WTC11 (cell line): Measurements from ENCODE around the gene CDH19. TPM values are rescaled to one million over a fixed set of nuclear protein-coding genes. Genes with fewer than 3 reads are reported as not detected.
A peak's percentile ranks its signal among the peaks of the same experiment; 100 is the strongest.

ENCODE experiments used
- ATAC-seq: fragments of 200-7000 bp; cut with Tn5 transposase; 2 replicates; pipeline ENCODE4 v1.10.0; 2021; ENCODE audit warnings: mild to moderate bottlenecking, moderate library complexity
- CTCF ChIA-PET: fragments of 300-600 bp; sonication (Branson Sonifier 250); formaldehyde crosslinking; loops from one replicate; lab custom pipeline; 2021; ENCODE audit warnings: antibody characterized with exemption; lab: Charles Lee
- POLR2A ChIA-PET: fragments of 350-600 bp; sonication (Branson Sonifier 250); formaldehyde crosslinking; loops from one replicate; lab custom pipeline; 2021; ENCODE audit warnings: antibody characterized with exemption; lab: Charles Lee
- DNase-seq: peaks from one replicate; pipeline ENCODE4 v3.0.0; 2021; ENCODE audit warnings: low spot score
- H3K27ac Mint-ChIP-seq: 2 replicates; pipeline ENCODE4 v1.8.0; 2021; ENCODE audit warnings: mixed read lengths
- H3K27me3 Mint-ChIP-seq: 2 replicates; pipeline ENCODE4 v1.8.0; 2021; ENCODE audit warnings: low read depth, mild to moderate bottlenecking, moderate library complexity, mixed read lengths
- H3K36me3 Mint-ChIP-seq: 2 replicates; pipeline ENCODE4 v1.8.0; 2021; ENCODE audit warnings: mixed read lengths
- H3K4me1 Mint-ChIP-seq: 2 replicates; pipeline ENCODE4 v1.8.0; 2022; ENCODE audit warnings: mixed read lengths
- H3K4me3 Mint-ChIP-seq: 2 replicates; pipeline ENCODE4 v1.8.0; 2021; ENCODE audit warnings: mild to moderate bottlenecking, moderate library complexity, mixed read lengths
- H3K9me3 Mint-ChIP-seq: 2 replicates; pipeline ENCODE4 v1.8.0; 2021; ENCODE audit warnings: mixed read lengths
- ATF1 ChIP-seq: sonication (generic); formaldehyde crosslinking; IDR thresholded peaks from 2 replicates; pipeline ENCODE4 v1.8.1; 2023; ENCODE audit warnings: mild to moderate bottlenecking, moderate library complexity, missing genetic modification reagents
- ATF6 ChIP-seq: sonication (generic); formaldehyde crosslinking; IDR thresholded peaks from 2 replicates; pipeline ENCODE4 v1.8.1; 2023; ENCODE audit warnings: mild to moderate bottlenecking, missing genetic modification reagents
- CBFB ChIP-seq: sonication (generic); formaldehyde crosslinking; IDR thresholded peaks from 2 replicates; pipeline ENCODE4 v1.8.1; 2022; ENCODE audit warnings: mild to moderate bottlenecking, low read depth, missing genetic modification reagents
- CDX4 ChIP-seq: fragments of 250-450 bp; sonication (Bioruptor Pico); IDR thresholded peaks from 2 replicates; pipeline ENCODE4 v1.9.0; 2021; ENCODE audit warnings: moderate library complexity, mild to moderate bottlenecking, inconsistent platforms, borderline replicate concordance
- ELF4 ChIP-seq: sonication (generic); formaldehyde crosslinking; IDR thresholded peaks from 2 replicates; pipeline ENCODE4 v1.8.1; 2022; ENCODE audit warnings: low read depth, mild to moderate bottlenecking, moderate library complexity, missing genetic modification reagents
- ETV6 ChIP-seq: sonication (generic); formaldehyde crosslinking; IDR thresholded peaks from 2 replicates; pipeline ENCODE4 v1.8.1; 2022; ENCODE audit warnings: mild to moderate bottlenecking, missing genetic modification reagents
- FOXK1 ChIP-seq: sonication (generic); formaldehyde crosslinking; IDR thresholded peaks from 2 replicates; pipeline ENCODE4 v1.8.0; 2022; ENCODE audit warnings: mild to moderate bottlenecking, moderate library complexity, missing genetic modification reagents
- HMGA2 ChIP-seq: fragments of 250-450 bp; sonication (Bioruptor Pico); IDR thresholded peaks from 2 replicates; pipeline ENCODE4 v1.4.0; 2021; ENCODE audit warnings: mild to moderate bottlenecking, moderate library complexity
- HMGXB4 ChIP-seq: sonication (generic); formaldehyde crosslinking; IDR thresholded peaks from 2 replicates; pipeline ENCODE4 v1.8.1; 2023; ENCODE audit warnings: mild to moderate bottlenecking, moderate library complexity, missing genetic modification reagents
- IRF1 ChIP-seq: sonication (generic); formaldehyde crosslinking; IDR thresholded peaks from 2 replicates; pipeline ENCODE4 v1.8.0; 2023; ENCODE audit warnings: missing genetic modification reagents
- JAZF1 ChIP-seq: fragments of 250-450 bp; sonication (Bioruptor Pico); IDR thresholded peaks from 2 replicates; pipeline ENCODE4 v1.9.0; 2021; ENCODE audit warnings: moderate library complexity, mild to moderate bottlenecking, inconsistent platforms
- JUN ChIP-seq: sonication (generic); formaldehyde crosslinking; IDR thresholded peaks from 2 replicates; pipeline ENCODE4 v1.8.0; 2023; ENCODE audit warnings: mild to moderate bottlenecking, missing genetic modification reagents
- MXD4 ChIP-seq: fragments of 250-450 bp; sonication (Bioruptor Pico); IDR thresholded peaks from 2 replicates; pipeline ENCODE4 v1.8.0; 2021; ENCODE audit warnings: mild to moderate bottlenecking, moderate library complexity, borderline replicate concordance
- NFATC4 ChIP-seq: fragments of 250-450 bp; sonication (Bioruptor Pico); IDR thresholded peaks from 2 replicates; pipeline ENCODE4 v1.9.0; 2021; ENCODE audit warnings: mild to moderate bottlenecking
- NFYB ChIP-seq: sonication (generic); formaldehyde crosslinking; conservative IDR thresholded peaks from 2 replicates; pipeline ENCODE4 v1.8.0; 2022; ENCODE audit warnings: low read depth, missing genetic modification reagents
- NR3C1 ChIP-seq: sonication (generic); formaldehyde crosslinking; conservative IDR thresholded peaks from 2 replicates; pipeline ENCODE4 v1.8.1; 2023; ENCODE audit warnings: low read depth, mild to moderate bottlenecking, missing genetic modification reagents
- OVOL2 ChIP-seq: fragments of 250-450 bp; sonication (Bioruptor Pico); IDR thresholded peaks from 2 replicates; pipeline ENCODE4 v1.9.0; 2021; ENCODE audit warnings: mild to moderate bottlenecking, borderline replicate concordance
- PRRX2 ChIP-seq: fragments of 250-450 bp; sonication (Bioruptor Pico); IDR thresholded peaks from 2 replicates; pipeline ENCODE4 v1.8.0; 2021; ENCODE audit warnings: mild to moderate bottlenecking
- RORB ChIP-seq: fragments of 250-450 bp; sonication (Bioruptor Pico); IDR thresholded peaks from 2 replicates; pipeline ENCODE4 v1.9.0; 2021; ENCODE audit warnings: mild to moderate bottlenecking
- SMAD3 ChIP-seq: sonication (generic); formaldehyde crosslinking; IDR thresholded peaks from 2 replicates; pipeline ENCODE4 v1.8.0; 2022; ENCODE audit warnings: missing genetic modification reagents, mild to moderate bottlenecking, borderline replicate concordance
- SMAD4 ChIP-seq: sonication (generic); formaldehyde crosslinking; IDR thresholded peaks from 2 replicates; pipeline ENCODE4 v1.8.0; 2022; ENCODE audit warnings: mild to moderate bottlenecking, missing genetic modification reagents
- SP1 ChIP-seq: sonication (generic); formaldehyde crosslinking; conservative IDR thresholded peaks from 2 replicates; pipeline ENCODE4 v1.8.1; 2022; ENCODE audit warnings: missing genetic modification reagents
- TCF7 ChIP-seq: sonication (generic); formaldehyde crosslinking; IDR thresholded peaks from 2 replicates; pipeline ENCODE4 v1.8.0; 2022; ENCODE audit warnings: mild to moderate bottlenecking, low read depth, missing genetic modification reagents, moderate library complexity
- TEAD1 ChIP-seq: sonication (generic); formaldehyde crosslinking; IDR thresholded peaks from 2 replicates; pipeline ENCODE4 v1.8.0; 2022; ENCODE audit warnings: mild to moderate bottlenecking, missing genetic modification reagents
- USF2 ChIP-seq: sonication (generic); formaldehyde crosslinking; IDR thresholded peaks from 2 replicates; pipeline ENCODE4 v1.8.1; 2023; ENCODE audit warnings: mild to moderate bottlenecking, missing genetic modification reagents, moderate library complexity
- ZMAT4 ChIP-seq: fragments of 250-450 bp; sonication (Bioruptor Pico); IDR thresholded peaks from 2 replicates; pipeline ENCODE4 v1.9.0; 2021; ENCODE audit warnings: mild to moderate bottlenecking
- ZNF121 ChIP-seq: sonication (generic); formaldehyde crosslinking; IDR thresholded peaks from 2 replicates; pipeline ENCODE4 v1.8.0; 2023; ENCODE audit warnings: missing genetic modification reagents
- ZNF317 ChIP-seq: sonication (generic); formaldehyde crosslinking; IDR thresholded peaks from 2 replicates; pipeline ENCODE4 v1.8.1; 2023; ENCODE audit warnings: low read depth, mild to moderate bottlenecking, moderate library complexity, missing genetic modification reagents, borderline replicate concordance
- ZNF671 ChIP-seq: fragments of 250-450 bp; sonication (Bioruptor Pico); IDR thresholded peaks from 2 replicates; pipeline ENCODE4 v1.8.0; 2021; ENCODE audit warnings: mild to moderate bottlenecking
- total RNA-seq: library from RNA; stranded (reverse); gene quantifications from 3 replicates; pipeline ENCODE4 v1.2.3, GENCODE V29; 2021
- TF ChIP-seq, protein P1 (sequence below): sonication (generic); formaldehyde crosslinking; IDR thresholded peaks from 2 replicates; pipeline ENCODE4 v1.8.0; 2022; ENCODE audit warnings: mild to moderate bottlenecking, missing genetic modification reagents

CDH19 gene
- total RNA-seq, 1 experiment from 2014 or later: not detected

DNA sequence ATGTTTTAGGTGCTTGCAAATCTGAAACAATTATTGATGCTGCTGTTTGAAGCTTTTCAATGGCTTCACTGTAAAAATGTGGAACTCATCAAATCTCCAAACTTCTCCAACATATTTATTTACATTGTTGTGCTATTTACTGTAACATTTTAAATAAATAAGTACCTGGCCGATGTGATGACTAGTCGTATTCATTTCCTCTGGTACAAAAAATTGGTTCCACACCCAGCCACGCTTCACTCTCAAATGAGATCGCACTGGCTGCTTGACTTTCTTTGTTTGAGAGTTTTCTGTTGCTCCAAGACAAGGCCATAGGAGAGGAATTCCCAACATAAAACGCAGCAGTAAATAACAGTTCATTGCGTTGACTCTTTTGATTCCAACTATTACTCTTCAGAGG lies 32.0 kb downstream of the CDH19 start:
- Mint-ChIP-seq H3K9me3 (no peaks in the 10 kb centered on the region), H3K36me3 (no peaks in the 10 kb centered on the region), H3K27me3 (no peaks in the 10 kb centered on the region), H3K4me1 (no peaks in the 10 kb centered on the region), H3K27ac (peak overlapping the region; percentile 21; the same call in 1 of the 2 replicates), H3K4me3 (no peak overlapping the region)
- ChIA-PET CTCF (interaction anchor here (2.1 kb wide), 1 partner anchor 12 kb away, joined by 8 read pairs; no protein-coding TSS in a partner anchor), POLR2A (no interaction called here)
- TF ChIP-seq ATF1 (CRISPR knock-in tag): no peak
- TF ChIP-seq NFATC4: no peak
- no peak for TF ChIP-seq CBFB (CRISPR knock-in tag)
- TF ChIP-seq ZNF671 (CRISPR knock-in tag): no peak
- TF ChIP-seq ATF6 (CRISPR knock-in tag): no peak
- TF ChIP-seq SP1: no peak
- TF ChIP-seq PRRX2: no peak
- TF ChIP-seq JUN (CRISPR knock-in tag): no peak
- no peak for TF ChIP-seq NR3C1 (CRISPR knock-in tag)
- TF ChIP-seq IRF1 (CRISPR knock-in tag): no peak
- TF ChIP-seq, protein P1, sequence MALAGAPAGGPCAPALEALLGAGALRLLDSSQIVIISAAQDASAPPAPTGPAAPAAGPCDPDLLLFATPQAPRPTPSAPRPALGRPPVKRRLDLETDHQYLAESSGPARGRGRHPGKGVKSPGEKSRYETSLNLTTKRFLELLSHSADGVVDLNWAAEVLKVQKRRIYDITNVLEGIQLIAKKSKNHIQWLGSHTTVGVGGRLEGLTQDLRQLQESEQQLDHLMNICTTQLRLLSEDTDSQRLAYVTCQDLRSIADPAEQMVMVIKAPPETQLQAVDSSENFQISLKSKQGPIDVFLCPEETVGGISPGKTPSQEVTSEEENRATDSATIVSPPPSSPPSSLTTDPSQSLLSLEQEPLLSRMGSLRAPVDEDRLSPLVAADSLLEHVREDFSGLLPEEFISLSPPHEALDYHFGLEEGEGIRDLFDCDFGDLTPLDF (CRISPR knock-in tag): no peak
- no peak for TF ChIP-seq HMGA2 (CRISPR knock-in tag)
- TF ChIP-seq SMAD4 (CRISPR knock-in tag): no peak
- no peak for TF ChIP-seq FOXK1 (CRISPR knock-in tag)
- TF ChIP-seq TCF7: no peak
- TF ChIP-seq MXD4 (CRISPR knock-in tag): no peak
- no peak for TF ChIP-seq RORB
- no peak for TF ChIP-seq TEAD1 (CRISPR knock-in tag)
- TF ChIP-seq SMAD3: no peak
- no peak for TF ChIP-seq ZNF121
- DNase-seq (no peak), ATAC-seq (no peak)

DNA sequence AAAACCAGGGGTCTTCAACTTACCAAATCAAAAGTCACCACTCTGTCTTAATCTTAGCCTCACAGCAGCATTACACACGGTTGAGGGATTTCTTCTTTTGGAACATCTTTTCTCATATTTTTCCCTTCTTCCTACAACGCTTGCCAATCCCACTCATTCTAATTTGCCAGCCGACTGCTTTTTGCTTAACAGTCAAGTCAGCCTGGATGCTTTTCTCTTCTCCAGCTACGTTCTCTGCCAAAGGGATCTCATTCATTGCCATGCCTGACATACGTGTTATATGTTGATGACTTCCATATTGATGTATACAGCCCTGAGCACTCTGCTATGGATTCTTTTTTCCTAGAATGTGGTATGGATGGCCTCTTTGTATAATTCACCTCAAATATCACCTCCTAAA lies 37.3 kb downstream of the CDH19 start:
- no peak overlapping the region for H3K27ac Mint-ChIP-seq
- H3K36me3 Mint-ChIP-seq: no peaks in the 10 kb centered on the region
- ATAC-seq (no peak), DNase-seq (no peak)
- CTCF ChIA-PET: no interaction called here
- H3K4me1 Mint-ChIP-seq: no peaks in the 10 kb centered on the region
- POLR2A ChIA-PET: no interaction called here
- no peaks in the 10 kb centered on the region for H3K9me3 Mint-ChIP-seq
- no peak overlapping the region for H3K4me3 Mint-ChIP-seq
- no peaks in the 10 kb centered on the region for H3K27me3 Mint-ChIP-seq
- TF ChIP-seq ATF6 (CRISPR knock-in tag) (no peak), NFYB (CRISPR knock-in tag) (no peak), PRRX2 (no peak), HMGXB4 (CRISPR knock-in tag) (no peak), OVOL2 (no peak), ZNF317 (CRISPR knock-in tag) (no peak), CDX4 (CRISPR knock-in tag) (no peak), ETV6 (CRISPR knock-in tag) (no peak), TCF7 (no peak), ZMAT4 (CRISPR knock-in tag) (no peak), ATF1 (CRISPR knock-in tag) (no peak), ELF4 (no peak), JAZF1 (CRISPR knock-in tag) (no peak), USF2 (CRISPR knock-in tag) (no peak)
